Transverse colon (tissue), 4 donors: ENCODE data around the gene CEACAM18. TPM values are rescaled to one million over a fixed set of nuclear protein-coding genes. Genes with fewer than 3 reads are reported as not detected.
"Not testable (repeated sequence)": the region's sequence is repeated elsewhere in the genome, so short reads cannot be mapped to it uniquely, and the experiment has no call there.

ENCODE experiments used
- DNase-seq: peaks from one replicate; pipeline ENCODE4 v3.0.0-alpha.2; 2019
- H3K27ac ChIP-seq, 4 donors: fragments of 200-600 bp; sonication (generic); 2 replicates each; pipeline ENCODE4 v1.5.1; 2016 to 2018; ENCODE audit warnings: inconsistent platforms in 4 of 4
- H3K27me3 ChIP-seq: fragments of 200-600 bp; sonication (generic); 2 replicates; pipeline ENCODE4 v1.5.1; 2017; ENCODE audit warnings: inconsistent platforms
- H3K36me3 ChIP-seq, 4 donors: fragments of 200-600 bp; sonication (generic); 2 replicates each; pipeline ENCODE4 v1.5.1; 2017 to 2019; ENCODE audit warnings: inconsistent platforms in 4 of 4
- H3K4me1 ChIP-seq, 4 donors: fragments of 200-600 bp; sonication (generic); 2 replicates each; pipeline ENCODE4 v1.5.1; 2017 to 2020; ENCODE audit warnings: inconsistent platforms in 4 of 4
- H3K4me3 ChIP-seq, 4 donors: fragments of 200-600 bp; sonication (generic); 1 replicate in 1 of 4; 2 replicates in 3 of 4; pipeline versions ENCODE4 v1.5.1 to v1.6.1; 2017 to 2019; ENCODE audit warnings: inconsistent platforms in 4 of 4
- H3K9me3 ChIP-seq, 2 donors: fragments of 200-600 bp; sonication (generic); 2 replicates each; pipeline ENCODE4 v1.5.1; 2017 to 2019; ENCODE audit warnings: inconsistent platforms in 2 of 2
- EP300 ChIP-seq: sonication (generic); formaldehyde crosslinking; IDR thresholded peaks from one replicate; pipeline ENCODE4 v1.6.1; 2017; ENCODE audit warnings: antibody characterized with exemption, low read depth
- POLR2A ChIP-seq: fragments of 450-650 bp; IDR thresholded peaks from one replicate; pipeline ENCODE4 v1.6.1; 2016; ENCODE audit warnings: antibody characterized with exemption, mild to moderate bottlenecking, moderate library complexity
- POLR2AphosphoS5 ChIP-seq, 3 donors: sonication (generic); formaldehyde crosslinking; IDR thresholded peaks; one replicate each; pipeline ENCODE4 v1.6.1; 2016; ENCODE audit warnings: antibody characterized with exemption in 3 of 3
- WGBS, 2 donors: methylation state at CpG; one replicate each; pipeline ENCODE4 v1.1.5; 2018; ENCODE audit warnings: low coverage in 1 of 2; 5-methylcytosine and 5-hydroxymethylcytosine counted together
- in situ Hi-C, 4 donors: fragments of 200-750 bp; cut with MboI; loops; one replicate each; pipeline versions ENCODE4 v1.15.0 to v1.15.1; 2017; ENCODE audit warnings: low sequenced_read_pairs in 3 of 4, low pct_ligation_motif_present in 1 of 4, low pct_unique_long_range_greater_than_20kb in 1 of 4
- intact Hi-C: fragments of 100-400 bp; cut with DNase I; formaldehyde crosslinking; loops from one replicate; pipeline ENCODE4 v1.15.1; 2023; ENCODE audit warnings: low total_unique reads
- total RNA-seq, 4 donors: library from RNA; depleted of rRNA; stranded (reverse); fragments of >200 nt; gene quantifications; one replicate each; pipeline ENCODE4 v1.1.0, GENCODE V29; 2016
- TF ChIP-seq, protein P1 (sequence below), 5 experiments: fragments of 200-600 bp in 3 of 5; fragments of 450-650 bp in 2 of 5; sonication (generic) in 3 of 5; IDR thresholded peaks; 1 replicate in 2 of 5; 2 replicates in 3 of 5; pipeline ENCODE4 v1.5.1; 2016 to 2017; ENCODE audit warnings: antibody characterized with exemption in 5 of 5, inconsistent platforms in 3 of 5, mild to moderate bottlenecking in 2 of 5, moderate library complexity in 1 of 5

The CEACAM18 gene
- total RNA-seq, 4 donors from 2014 or later = not detected

DNA sequence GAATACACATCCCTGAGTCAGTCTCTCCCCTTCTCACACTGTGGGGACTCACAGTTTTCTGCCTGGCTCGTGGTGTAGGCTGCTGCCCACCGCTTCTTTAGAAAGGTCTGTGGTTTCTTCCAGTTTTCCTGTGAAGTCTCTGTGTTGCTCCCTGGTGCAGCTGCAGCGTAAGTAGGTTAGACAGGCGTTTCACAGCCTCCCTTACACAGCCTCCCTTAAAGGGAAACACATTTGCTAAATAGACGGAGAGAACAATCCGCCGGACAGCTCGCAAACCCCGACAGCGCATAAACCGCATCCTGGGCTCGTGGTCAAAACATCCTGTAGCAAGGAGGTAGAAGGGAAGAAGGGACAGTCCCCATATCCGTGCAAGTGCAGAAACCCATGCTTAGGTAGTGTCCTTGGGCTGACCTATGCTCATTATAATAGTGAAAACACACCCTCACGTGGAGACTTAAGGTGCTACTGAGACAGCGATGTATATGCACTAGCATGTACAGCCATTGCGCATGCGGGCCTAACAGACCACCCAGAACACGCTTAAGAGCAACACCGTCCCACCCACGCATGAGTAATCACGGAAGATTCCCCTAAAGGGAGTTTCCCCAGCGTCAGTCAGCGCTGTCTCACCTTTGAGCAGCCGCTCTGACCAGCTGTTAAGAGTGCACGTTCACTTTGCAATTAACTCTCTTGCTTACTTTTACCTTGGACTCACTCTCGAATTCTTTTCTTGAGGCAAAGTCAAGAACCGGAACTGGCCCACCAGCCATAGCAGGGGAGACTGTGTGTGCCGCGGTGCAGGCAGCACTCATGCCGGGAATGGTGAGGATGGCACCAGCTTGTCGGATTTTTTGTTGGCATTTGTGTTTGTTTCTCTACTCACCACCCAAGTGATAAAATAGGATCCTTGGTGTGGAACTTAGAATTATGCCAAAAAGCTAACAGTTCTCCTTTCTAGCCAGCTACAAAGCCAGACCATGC, 36.6 kb upstream of the CEACAM18 start:
- Histone ChIP-seq H3K27me3 (peaks cover 28% of the 10 kb centered on the region), H3K36me3 (no peaks in the 10 kb centered on the region), H3K27ac (peak overlapping the region in 3 of 4 donors; percentile 25 to 50 (median 40)), H3K4me3 (peak overlapping the region in 1 of 4 donors; percentile 8), H3K9me3 (no peaks in the 10 kb centered on the region), H3K4me1 (peaks cover 0 to 4% (median 0%) of the 10 kb centered on the region in 4 donors)
- TF ChIP-seq POLR2AphosphoS5 (IDR thresholded peaks at IDR 0.05) = no peak
- TF ChIP-seq, protein P1, sequence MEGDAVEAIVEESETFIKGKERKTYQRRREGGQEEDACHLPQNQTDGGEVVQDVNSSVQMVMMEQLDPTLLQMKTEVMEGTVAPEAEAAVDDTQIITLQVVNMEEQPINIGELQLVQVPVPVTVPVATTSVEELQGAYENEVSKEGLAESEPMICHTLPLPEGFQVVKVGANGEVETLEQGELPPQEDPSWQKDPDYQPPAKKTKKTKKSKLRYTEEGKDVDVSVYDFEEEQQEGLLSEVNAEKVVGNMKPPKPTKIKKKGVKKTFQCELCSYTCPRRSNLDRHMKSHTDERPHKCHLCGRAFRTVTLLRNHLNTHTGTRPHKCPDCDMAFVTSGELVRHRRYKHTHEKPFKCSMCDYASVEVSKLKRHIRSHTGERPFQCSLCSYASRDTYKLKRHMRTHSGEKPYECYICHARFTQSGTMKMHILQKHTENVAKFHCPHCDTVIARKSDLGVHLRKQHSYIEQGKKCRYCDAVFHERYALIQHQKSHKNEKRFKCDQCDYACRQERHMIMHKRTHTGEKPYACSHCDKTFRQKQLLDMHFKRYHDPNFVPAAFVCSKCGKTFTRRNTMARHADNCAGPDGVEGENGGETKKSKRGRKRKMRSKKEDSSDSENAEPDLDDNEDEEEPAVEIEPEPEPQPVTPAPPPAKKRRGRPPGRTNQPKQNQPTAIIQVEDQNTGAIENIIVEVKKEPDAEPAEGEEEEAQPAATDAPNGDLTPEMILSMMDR (IDR thresholded peaks at IDR 0.05) = no peak
- 40 to 58% methylated on average over 21 to 31 of the region's 31 CpGs for WGBS, 2 donors
- peak; percentile 73 for DNase-seq
- intact Hi-C loops (loop anchor here (5.0 kb wide), 1 partner anchor 104 kb away; no protein-coding TSS in a partner anchor), in situ Hi-C loops (loop anchor here in 2 of 4 donors (5.0 to 25.0 kb wide), 2 partner anchors 104 to 249 kb away; partner anchors contain the start of gene VSIG10L (in 1 of the 2))

DNA sequence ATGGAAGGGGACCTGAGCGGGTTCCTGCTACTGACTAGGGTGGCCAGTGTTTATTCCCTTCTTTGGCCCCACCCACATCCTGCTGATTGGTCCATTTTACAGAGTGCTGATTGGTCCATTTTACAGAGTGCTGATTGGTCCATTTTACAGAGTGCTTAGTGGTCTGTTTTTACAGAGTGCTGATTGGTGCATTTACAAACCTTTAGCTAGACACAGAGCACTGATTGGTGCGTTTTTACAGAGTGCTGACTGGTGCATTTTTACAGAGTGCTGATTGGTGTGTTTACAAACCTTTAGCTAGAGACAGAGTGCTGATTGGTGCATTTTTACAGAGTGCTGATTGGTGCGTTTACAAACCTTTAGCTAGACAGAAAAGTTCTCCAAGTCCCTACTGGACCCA, 30.8 kb upstream of the CEACAM18 start:
- 88 to 100% methylated on average over 1 to 3 of the region's 3 CpGs for WGBS, 2 donors
- intact Hi-C loops, H3K27ac ChIP-seq, H3K4me3 ChIP-seq, DNase-seq, H3K36me3 ChIP-seq, H3K4me1 ChIP-seq, H3K9me3 ChIP-seq, H3K27me3 ChIP-seq: not testable (repeated sequence)
- in situ Hi-C loops = loop anchor here in 1 of 4 donors (25.0 kb wide), 1 partner anchor 110 kb away; the partner anchor contains the start of gene VSIG10L

DNA sequence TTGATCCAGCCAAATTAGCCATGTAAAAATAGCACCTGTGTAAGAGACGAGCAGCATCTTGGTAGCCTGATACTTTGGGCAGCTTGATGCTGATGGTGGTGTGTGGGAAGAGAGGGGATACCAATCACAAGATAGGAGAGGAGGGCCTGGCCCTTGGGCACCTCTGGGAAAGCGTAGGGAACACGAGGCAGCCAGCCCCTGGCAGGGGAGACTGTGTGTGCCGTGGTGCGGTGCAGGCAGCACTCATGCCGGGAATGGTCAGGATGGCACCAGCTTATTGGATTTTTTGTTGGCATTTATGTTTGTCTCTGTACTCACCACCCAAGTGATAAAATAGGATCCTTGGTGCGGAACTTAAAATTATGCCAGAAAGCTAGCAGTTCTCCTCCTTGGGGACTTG, 30.3 kb upstream of the CEACAM18 start:
- WGBS, 2 donors = 82 to 100% methylated on average over 1 to 7 of the region's 7 CpGs
- intact Hi-C loops (no loop called here), in situ Hi-C loops (loop anchor here in 1 of 4 donors (25.0 kb wide), 1 partner anchor 111 kb away; the partner anchor contains the start of gene VSIG10L)
- H3K36me3 ChIP-seq = no peaks in the 10 kb centered on the region
- no peaks in the 10 kb centered on the region for H3K4me1 ChIP-seq
- no peak overlapping the region for H3K27ac ChIP-seq
- H3K27me3 ChIP-seq = no peaks in the 10 kb centered on the region
- H3K9me3 ChIP-seq = no peaks in the 10 kb centered on the region
- no peak overlapping the region for H3K4me3 ChIP-seq
- no peak for TF ChIP-seq POLR2AphosphoS5 (IDR thresholded peaks at IDR 0.05)
- no peak for TF ChIP-seq EP300
- TF ChIP-seq POLR2A = no peak
- TF ChIP-seq, protein P1 (IDR thresholded peaks at IDR 0.05) = no peak
- DNase-seq = no peak

DNA sequence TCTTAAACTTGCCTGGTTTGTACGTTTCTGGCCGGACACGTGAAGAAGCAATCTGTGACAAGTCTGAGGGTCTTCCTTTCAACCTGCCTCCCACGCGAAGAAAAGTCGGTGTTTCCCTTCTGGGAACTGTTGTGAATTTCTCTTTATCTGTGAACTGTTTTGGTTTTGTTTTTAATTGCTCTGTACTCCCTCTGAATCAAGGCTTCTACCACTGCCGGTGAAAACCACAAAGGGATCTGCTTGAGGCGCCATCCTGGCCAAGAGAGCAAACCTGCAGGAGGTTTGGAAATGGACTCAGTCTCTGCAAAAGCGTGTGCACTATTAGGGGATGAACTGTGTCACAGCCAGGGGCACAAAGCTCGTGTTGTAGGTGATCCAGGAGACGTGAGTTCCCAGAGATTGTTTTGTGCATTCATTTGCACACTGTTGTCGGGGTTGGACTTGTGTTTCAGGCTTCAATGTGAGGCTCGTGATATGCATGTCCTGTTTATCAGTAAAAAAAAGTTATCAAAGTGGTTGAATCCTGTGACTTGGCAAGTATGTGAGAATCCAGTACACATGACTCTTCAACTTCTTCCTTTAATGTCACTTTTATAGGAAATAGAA, 29.8 kb upstream of the CEACAM18 start:
- no peak overlapping the region for H3K4me3 ChIP-seq
- DNase-seq = no peak
- no peak overlapping the region for H3K27ac ChIP-seq
- in situ Hi-C loops (loop anchor here in 1 of 4 donors (25.0 kb wide), 1 partner anchor 111 kb away; the partner anchor contains the start of gene VSIG10L), intact Hi-C loops (no loop called here)
- H3K36me3 ChIP-seq = no peaks in the 10 kb centered on the region
- no peaks in the 10 kb centered on the region for H3K4me1 ChIP-seq
- 57 to 58% methylated on average over 4 to 13 of the region's 13 CpGs for WGBS, 2 donors
- TF ChIP-seq POLR2A (no peak), EP300 (no peak), POLR2AphosphoS5 (IDR thresholded peaks at IDR 0.05) (no peak)
- TF ChIP-seq, protein P1 (IDR thresholded peaks at IDR 0.05) = no peak
- H3K27me3 ChIP-seq = no peaks in the 10 kb centered on the region
- no peaks in the 10 kb centered on the region for H3K9me3 ChIP-seq
